ENCODE results near the gene DDX43.

The DDX43 gene

DNA sequence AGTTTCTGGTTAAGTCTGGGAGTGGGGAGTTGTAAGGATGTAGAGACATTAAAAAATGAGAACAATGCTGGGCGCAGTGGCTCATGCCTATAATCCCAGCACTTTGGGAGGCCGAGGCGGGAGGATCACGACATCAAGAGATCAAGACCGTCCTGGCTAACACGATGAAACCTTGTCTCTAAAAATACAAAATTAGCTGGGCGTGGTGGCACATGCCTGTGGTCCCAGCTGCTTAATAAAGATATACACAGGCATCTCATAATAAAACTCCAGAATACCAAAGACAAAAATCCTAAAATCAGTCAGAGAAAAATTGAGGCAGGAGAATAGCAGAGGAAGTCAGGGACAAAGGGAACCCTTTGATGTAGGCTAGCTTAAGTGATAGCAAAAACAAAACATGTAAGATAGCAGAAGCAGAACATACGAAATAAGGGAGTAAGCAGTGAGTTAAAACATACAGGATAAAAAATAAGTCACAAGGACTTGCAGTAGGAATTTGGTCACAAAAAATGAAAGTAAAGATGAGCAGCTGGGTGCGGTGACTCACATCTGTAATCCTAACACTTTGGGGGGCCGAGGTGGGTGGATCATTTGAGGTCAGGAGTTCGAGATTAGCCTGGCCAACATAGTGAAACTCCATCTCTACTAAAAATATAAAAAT, 23.6 kb downstream of the DDX43 start:
- no peak for DNase-seq
- Histone ChIP-seq H3K9me2 (replicated peaks; ENCODE audit: insufficient read depth, low read length) (no peaks in the 10 kb centered on the region), H3K4me3 (ENCODE audit: low read length) (no peak overlapping the region), H3K79me2 (ENCODE audit: low read length) (no peaks in the 10 kb centered on the region), H3K4me1 (ENCODE audit: low read length) (no peaks in the 10 kb centered on the region), H3K27me3 (replicated peaks; ENCODE audit: insufficient read depth, low read length) (no peaks in the 10 kb centered on the region), H2AFZ (ENCODE audit: low read length) (no peak overlapping the region), H3K36me3 (replicated peaks; ENCODE audit: insufficient read depth, low read length) (peaks cover 6% of the 10 kb centered on the region; the same call in 1 of the 2 replicates), H4K20me1 (ENCODE audit: insufficient read depth, low read length) (no peaks in the 10 kb centered on the region), H3F3A (ENCODE audit: insufficient read depth, low read length) (0 out of 2 replicates have a peak, but pooled peaks cover 7% of the 10 kb centered on the region), H3K4me2 (ENCODE audit: low read depth, low read length) (no peak overlapping the region), H3K9ac (ENCODE audit: low read length) (no peak overlapping the region), H3K9me3 (replicated peaks; ENCODE audit: insufficient read depth, low read length) (no peaks in the 10 kb centered on the region), H3K27ac (ENCODE audit: low read length) (no peak overlapping the region)
- TF ChIP-seq, protein P1, sequence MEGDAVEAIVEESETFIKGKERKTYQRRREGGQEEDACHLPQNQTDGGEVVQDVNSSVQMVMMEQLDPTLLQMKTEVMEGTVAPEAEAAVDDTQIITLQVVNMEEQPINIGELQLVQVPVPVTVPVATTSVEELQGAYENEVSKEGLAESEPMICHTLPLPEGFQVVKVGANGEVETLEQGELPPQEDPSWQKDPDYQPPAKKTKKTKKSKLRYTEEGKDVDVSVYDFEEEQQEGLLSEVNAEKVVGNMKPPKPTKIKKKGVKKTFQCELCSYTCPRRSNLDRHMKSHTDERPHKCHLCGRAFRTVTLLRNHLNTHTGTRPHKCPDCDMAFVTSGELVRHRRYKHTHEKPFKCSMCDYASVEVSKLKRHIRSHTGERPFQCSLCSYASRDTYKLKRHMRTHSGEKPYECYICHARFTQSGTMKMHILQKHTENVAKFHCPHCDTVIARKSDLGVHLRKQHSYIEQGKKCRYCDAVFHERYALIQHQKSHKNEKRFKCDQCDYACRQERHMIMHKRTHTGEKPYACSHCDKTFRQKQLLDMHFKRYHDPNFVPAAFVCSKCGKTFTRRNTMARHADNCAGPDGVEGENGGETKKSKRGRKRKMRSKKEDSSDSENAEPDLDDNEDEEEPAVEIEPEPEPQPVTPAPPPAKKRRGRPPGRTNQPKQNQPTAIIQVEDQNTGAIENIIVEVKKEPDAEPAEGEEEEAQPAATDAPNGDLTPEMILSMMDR (IDR thresholded peaks at IDR 0.05; ENCODE audit: low read length) = no peak
- TF ChIP-seq EZH2phosphoT487 (IDR thresholded peaks at IDR 0.05; ENCODE audit: low read length) = no peak
- TF ChIP-seq EZH2 (optimal IDR thresholded peaks at IDR 0.05; ENCODE audit: low read depth, low read length) = no peak

DNA sequence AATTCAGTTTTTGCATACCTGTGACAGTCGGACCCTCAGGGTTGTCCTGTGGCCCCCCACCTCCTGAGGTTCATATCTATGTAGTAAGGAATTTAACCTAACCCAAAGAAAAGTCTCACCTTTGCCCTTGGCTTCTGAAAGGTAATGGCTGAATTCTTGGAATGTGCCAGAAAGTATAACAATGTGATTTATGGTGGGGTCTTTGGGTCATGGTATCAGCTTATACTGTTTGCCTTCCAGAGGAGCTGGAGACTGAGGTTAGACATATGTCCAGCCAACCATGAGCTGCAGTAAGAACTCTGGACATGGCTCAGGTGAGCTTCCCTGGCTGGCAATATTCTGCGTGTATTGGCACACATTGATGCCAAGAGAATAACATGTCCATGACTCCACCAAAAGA, 26.9 kb downstream of the DDX43 start:
- H3K27ac ChIP-seq (ENCODE audit: low read length) = no peak overlapping the region
- H2AFZ ChIP-seq (ENCODE audit: low read length) = no peak overlapping the region
- TF ChIP-seq, protein P1 (IDR thresholded peaks at IDR 0.05; ENCODE audit: low read length) = no peak
- TF ChIP-seq EZH2 (optimal IDR thresholded peaks at IDR 0.05; ENCODE audit: low read depth, low read length) (no peak), EZH2phosphoT487 (IDR thresholded peaks at IDR 0.05; ENCODE audit: low read length) (no peak)

DNA sequence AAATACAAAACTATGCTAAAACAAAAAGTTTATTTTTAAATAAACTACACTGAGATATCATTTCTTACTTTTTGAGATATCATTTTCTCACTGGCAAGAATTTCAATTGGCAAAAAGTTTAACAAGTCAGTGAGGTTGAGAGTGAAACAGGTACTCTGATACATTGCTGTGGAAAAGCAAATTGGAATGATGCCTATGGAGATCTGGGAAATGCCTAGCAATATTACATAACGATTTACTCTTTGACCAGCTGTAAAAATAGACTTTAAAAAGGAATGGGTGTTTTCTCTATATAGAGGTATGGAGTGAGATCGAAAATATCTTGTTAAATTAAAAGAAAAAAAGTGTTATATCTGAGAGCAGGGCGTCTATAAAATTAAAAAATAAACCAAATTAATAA, 40.6 kb downstream of the DDX43 start:
- H3K27me3 ChIP-seq (replicated peaks; ENCODE audit: insufficient read depth, low read length) = no peaks in the 10 kb centered on the region
- TF ChIP-seq EZH2 (optimal IDR thresholded peaks at IDR 0.05; ENCODE audit: low read depth, low read length) (no peak), EZH2phosphoT487 (IDR thresholded peaks at IDR 0.05; ENCODE audit: low read length) (no peak)
- TF ChIP-seq, protein P1 (IDR thresholded peaks at IDR 0.05; ENCODE audit: low read length) = no peak
- no peak for DNase-seq
- no peaks in the 10 kb centered on the region for H3K9me3 ChIP-seq (replicated peaks; ENCODE audit: insufficient read depth, low read length)
- H3K4me1 ChIP-seq (ENCODE audit: low read length) = no peaks in the 10 kb centered on the region
- H3K9me2 ChIP-seq (replicated peaks; ENCODE audit: insufficient read depth, low read length) = no peaks in the 10 kb centered on the region
- H3F3A ChIP-seq (ENCODE audit: insufficient read depth, low read length) = 0 out of 2 replicates have a peak, but pooled peaks cover 5% of the 10 kb centered on the region
- no peak overlapping the region for H3K9ac ChIP-seq (ENCODE audit: low read length)
- H2AFZ ChIP-seq (ENCODE audit: low read length) = no peak overlapping the region
- peaks cover 89% of the 10 kb centered on the region for H3K79me2 ChIP-seq (ENCODE audit: low read length)
- H3K36me3 ChIP-seq (replicated peaks; ENCODE audit: insufficient read depth, low read length) = peaks cover 18% of the 10 kb centered on the region
- no peak overlapping the region for H3K4me2 ChIP-seq (ENCODE audit: low read depth, low read length)
- H3K4me3 ChIP-seq (ENCODE audit: low read length) = no peak overlapping the region
- H4K20me1 ChIP-seq (ENCODE audit: insufficient read depth, low read length) = no peaks in the 10 kb centered on the region; the same call in 1 of the 2 replicates
- H3K27ac ChIP-seq (ENCODE audit: low read length) = no peak overlapping the region

More for the DNA sequence above, 26.9 kb downstream of the DDX43 start:
- DNase-seq = no peak
- 0 out of 2 replicates have a peak, but pooled peaks cover 7% of the 10 kb centered on the region for H3F3A ChIP-seq (ENCODE audit: insufficient read depth, low read length)
- no peak overlapping the region for H3K9ac ChIP-seq (ENCODE audit: low read length)
- no peaks in the 10 kb centered on the region for H4K20me1 ChIP-seq (ENCODE audit: insufficient read depth, low read length)
- no peaks in the 10 kb centered on the region for H3K27me3 ChIP-seq (replicated peaks; ENCODE audit: insufficient read depth, low read length)
- H3K9me3 ChIP-seq (replicated peaks; ENCODE audit: insufficient read depth, low read length) = no peaks in the 10 kb centered on the region
- no peaks in the 10 kb centered on the region for H3K9me2 ChIP-seq (replicated peaks; ENCODE audit: insufficient read depth, low read length)
- H3K36me3 ChIP-seq (replicated peaks; ENCODE audit: insufficient read depth, low read length) = peaks cover 11% of the 10 kb centered on the region; the same call in 1 of the 2 replicates
- H3K4me3 ChIP-seq (ENCODE audit: low read length) = no peak overlapping the region
- H3K4me2 ChIP-seq (ENCODE audit: low read depth, low read length) = no peak overlapping the region
- no peaks in the 10 kb centered on the region for H3K4me1 ChIP-seq (ENCODE audit: low read length)
- H3K79me2 ChIP-seq (ENCODE audit: low read length) = peaks cover 3% of the 10 kb centered on the region; the same call in 1 of the 2 replicates
